Panc1 (cell line): ENCODE results near the gene MYL2. TPM values are rescaled to one million over a fixed set of nuclear protein-coding genes. Genes with fewer than 3 reads are reported as not detected.

ENCODE experiments used
- ATAC-seq: fragments of 200-7000 bp; cut with Tn5 transposase; 2 replicates; pipeline ENCODE4 v1.9.1; 2020; ENCODE audit warnings: mild to moderate bottlenecking, moderate library complexity
- BruUV-seq: library from RNA; stranded (reverse); fragments of 400-500 nt; replicated peaks from 2 replicates; lab custom pipeline; 2021; lab: Mats Ljungman, UMichigan
- CTCF ChIA-PET: fragments of 300-600 bp; sonication (Branson Sonifier 250); formaldehyde crosslinking; loops from one replicate; lab custom pipeline; 2022; ENCODE audit warnings: antibody characterized with exemption; lab: Charles Lee
- POLR2A ChIA-PET: fragments of 300-600 bp; sonication (Branson Sonifier 250); formaldehyde crosslinking; loops from one replicate; lab custom pipeline; 2022; ENCODE audit warnings: antibody characterized with exemption; lab: Charles Lee
- DNase-seq: peaks from one replicate; pipeline ENCODE4 v3.0.0-alpha.2; 2010; ENCODE audit warnings: low read depth, low spot score
- H3K27ac ChIP-seq: 2 replicates; pipeline ENCODE4 v1.5.1; 2011; ENCODE audit warnings: mild to moderate bottlenecking, low read length, inconsistent platforms
- H3K27me3 ChIP-seq: fragments of 200-500 bp; sonication (Bioruptor generic); 2 replicates; pipeline ENCODE4 v1.6.0; 2014; ENCODE audit warnings: low read length, inconsistent platforms; ENCODE audit not compliant: control insufficient read depth, insufficient read depth
- H3K36me3 ChIP-seq: fragments of 200-500 bp; sonication (Bioruptor generic); 2 replicates; pipeline ENCODE4 v1.5.1; 2014; ENCODE audit warnings: inconsistent platforms, mild to moderate bottlenecking, low read length, moderate library complexity; ENCODE audit not compliant: control insufficient read depth, insufficient read depth
- H3K4me1 ChIP-seq: 2 replicates; pipeline ENCODE4 v1.5.1; 2011; ENCODE audit warnings: inconsistent platforms, mild to moderate bottlenecking, low read length, moderate library complexity; ENCODE audit not compliant: control insufficient read depth, insufficient read depth
- H3K4me3 ChIP-seq, 2 experiments: 2 replicates each; pipeline ENCODE4 v1.5.1; 2011 to 2012; ENCODE audit warnings: low read depth in 2 of 2, low read length in 2 of 2, mild to moderate bottlenecking in 2 of 2, inconsistent platforms in 1 of 2, moderate library complexity in 1 of 2
- H3K9me3 ChIP-seq: fragments of 200-500 bp; sonication (Bioruptor generic); 2 replicates; pipeline ENCODE4 v1.5.1; 2014; ENCODE audit warnings: low read depth, mild to moderate bottlenecking, inconsistent platforms, low read length, moderate library complexity; ENCODE audit not compliant: control insufficient read depth, insufficient read depth
- POLR2AphosphoS5 ChIP-seq: IDR thresholded peaks from 2 replicates; pipeline ENCODE4 v1.6.1; 2012; ENCODE audit warnings: mild to moderate bottlenecking, low read depth, low read length, moderate library complexity
- REST ChIP-seq, 2 experiments: IDR thresholded peaks; 2 replicates each; pipeline ENCODE4 v1.6.1; 2011 to 2012; ENCODE audit warnings: low read depth in 2 of 2, control low read depth in 1 of 2, low read length in 1 of 2, mild to moderate bottlenecking in 1 of 2, moderate library complexity in 1 of 2; ENCODE audit not compliant: insufficient read depth in 1 of 2
- SIN3A ChIP-seq: IDR thresholded peaks from 2 replicates; pipeline ENCODE4 v1.6.1; 2012; ENCODE audit warnings: low read depth, mild to moderate bottlenecking, low read length, moderate library complexity, borderline replicate concordance; ENCODE audit not compliant: insufficient read depth
- TCF7L2 ChIP-seq: IDR thresholded peaks from 2 replicates; pipeline ENCODE4 v1.6.1; 2011; ENCODE audit warnings: mild to moderate bottlenecking, low read depth, low read length, inconsistent platforms
- in situ Hi-C: cut with HindIII; loops from 2 replicates; pipeline ENCODE4 v1.10.0; 2016; ENCODE audit warnings: low sequenced_read_pairs, low pct_unique_long_range_greater_than_20kb
- intact Hi-C: fragments of 100-400 bp; cut with micrococcal nuclease; formaldehyde crosslinking; loops from one replicate; pipeline ENCODE4 v1.10.0; 2022; ENCODE audit not compliant: unreplicated experiment
- total RNA-seq: library from RNA; stranded (reverse); gene quantifications from one replicate; pipeline ENCODE4 v1.2.1, GENCODE V29; 2021; ENCODE audit not compliant: unreplicated experiment
- TF ChIP-seq, protein P1 (sequence below): fragments of 450-650 bp; IDR thresholded peaks from 2 replicates; pipeline ENCODE4 v1.5.1; 2017; ENCODE audit warnings: mild to moderate bottlenecking

MYL2 gene
- total RNA-seq, 1 experiment from 2014 or later = not detected

- Histone ChIP-seq H3K27me3 (no peaks in the 10 kb centered on the region), H3K9me3 (no peaks in the 10 kb centered on the region), H3K27ac (no peak overlapping the region), H3K36me3 (no peaks in the 10 kb centered on the region), H3K4me1 (no peaks in the 10 kb centered on the region), H3K4me3 (peak overlapping the region; percentile 41 to 70; a peak in 2 of 4 replicates)
- TF ChIP-seq SIN3A (no peak), REST (IDR thresholded peaks at IDR 0.05; ENCODE audit: insufficient read depth in 1 of 2, low read depth in 2 of 2, low read length in 1 of 2) (no peak), POLR2AphosphoS5 (no peak), TCF7L2 (no peak)
- TF ChIP-seq, protein P1, sequence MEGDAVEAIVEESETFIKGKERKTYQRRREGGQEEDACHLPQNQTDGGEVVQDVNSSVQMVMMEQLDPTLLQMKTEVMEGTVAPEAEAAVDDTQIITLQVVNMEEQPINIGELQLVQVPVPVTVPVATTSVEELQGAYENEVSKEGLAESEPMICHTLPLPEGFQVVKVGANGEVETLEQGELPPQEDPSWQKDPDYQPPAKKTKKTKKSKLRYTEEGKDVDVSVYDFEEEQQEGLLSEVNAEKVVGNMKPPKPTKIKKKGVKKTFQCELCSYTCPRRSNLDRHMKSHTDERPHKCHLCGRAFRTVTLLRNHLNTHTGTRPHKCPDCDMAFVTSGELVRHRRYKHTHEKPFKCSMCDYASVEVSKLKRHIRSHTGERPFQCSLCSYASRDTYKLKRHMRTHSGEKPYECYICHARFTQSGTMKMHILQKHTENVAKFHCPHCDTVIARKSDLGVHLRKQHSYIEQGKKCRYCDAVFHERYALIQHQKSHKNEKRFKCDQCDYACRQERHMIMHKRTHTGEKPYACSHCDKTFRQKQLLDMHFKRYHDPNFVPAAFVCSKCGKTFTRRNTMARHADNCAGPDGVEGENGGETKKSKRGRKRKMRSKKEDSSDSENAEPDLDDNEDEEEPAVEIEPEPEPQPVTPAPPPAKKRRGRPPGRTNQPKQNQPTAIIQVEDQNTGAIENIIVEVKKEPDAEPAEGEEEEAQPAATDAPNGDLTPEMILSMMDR = no peak; the same call in none of the 2 replicates
- intact Hi-C loops (loop anchor here (10.0 kb wide), 2 partner anchors 54 to 184 kb away; no protein-coding TSS in a partner anchor), in situ Hi-C loops (no loop called here)
- ChIA-PET POLR2A (interaction anchor here (0.6 kb wide), 2 partner anchors 42 to 428 kb away, joined by 3 read pairs; no protein-coding TSS in a partner anchor), CTCF (interaction anchor here (0.7 to 0.8 kb wide), 2 partner anchors 36 to 116 kb away, joined by 3 read pairs; no protein-coding TSS in a partner anchor)
- BruUV-seq = no TSS peak
- DNase-seq = no peak
- no peak; the same call in 1 of the 2 replicates for ATAC-seq
Measured at GRCh38 chr12:110888256-110888991, 32.0 kb downstream of the MYL2 start.

DNA sequence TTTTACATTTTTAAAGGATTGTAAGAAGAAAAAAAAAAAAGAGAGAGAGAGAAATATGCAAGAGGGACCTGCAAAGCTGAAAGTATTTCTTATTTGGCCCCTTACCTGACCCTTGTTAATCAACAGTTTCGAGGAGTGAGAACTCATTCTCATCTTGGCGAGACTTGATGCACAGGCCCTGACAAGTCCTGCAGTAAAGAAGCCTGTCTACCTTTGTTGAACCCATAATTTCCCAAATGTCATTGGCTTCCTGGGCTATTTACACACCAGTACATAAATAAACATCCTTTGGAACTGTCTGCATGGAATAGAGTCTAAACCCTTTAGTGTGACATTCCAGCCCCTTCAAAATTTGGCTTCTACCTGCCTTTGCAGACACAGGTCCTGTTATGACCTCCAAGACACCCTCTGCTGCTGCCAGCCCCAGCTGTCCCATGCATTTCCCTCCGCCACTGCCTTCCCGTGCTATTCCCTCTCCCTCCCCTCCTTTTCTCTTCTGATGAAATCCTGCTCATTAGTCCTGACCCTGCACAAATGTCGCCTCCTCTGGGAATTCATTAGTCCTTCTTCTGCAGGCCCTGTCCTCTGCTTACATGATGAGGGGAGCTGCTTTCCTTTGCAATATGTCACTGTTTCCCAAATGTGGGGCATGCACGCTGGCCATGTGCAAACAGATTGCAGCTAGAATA lies 35.1 kb downstream of the MYL2 start:
- in situ Hi-C loops (no loop called here), intact Hi-C loops (loop anchor here (10.0 kb wide), 2 partner anchors 50 to 180 kb away; no protein-coding TSS in a partner anchor)
- no peak overlapping the region for H3K4me3 ChIP-seq
- no peaks in the 10 kb centered on the region for H3K27me3 ChIP-seq
- H3K36me3 ChIP-seq = no peaks in the 10 kb centered on the region
- no TSS peak for BruUV-seq
- CTCF ChIA-PET = interaction anchor here (0.7 kb wide), 1 partner anchor 56 kb away, joined by 5 read pairs; no protein-coding TSS in a partner anchor
- DNase-seq = no peak
- POLR2A ChIA-PET = no interaction called here
- TF ChIP-seq POLR2AphosphoS5 = no peak
- TF ChIP-seq, protein P1 = no peak
- TF ChIP-seq SIN3A = no peak
- no peak for TF ChIP-seq TCF7L2
- TF ChIP-seq REST (IDR thresholded peaks at IDR 0.05; ENCODE audit: insufficient read depth in 1 of 2, low read depth in 2 of 2, low read length in 1 of 2) = no peak
- no peak overlapping the region for H3K27ac ChIP-seq
- no peaks in the 10 kb centered on the region for H3K9me3 ChIP-seq
- no peaks in the 10 kb centered on the region for H3K4me1 ChIP-seq
- no peak for ATAC-seq
